GM18907 (cell line): ENCODE measurements around the gene ZBTB7C.

Experiments used
- ATAC-seq: cut with Tn5 transposase; IDR thresholded peaks from one replicate; pipeline ENCODE4 v1.9.1; 2021; ENCODE audit warnings: mild to moderate bottlenecking, moderate library complexity; ENCODE audit not compliant: unreplicated experiment

ZBTB7C gene

GRCh38 chr18:48418539-48419276, 9.5 kb upstream of the ZBTB7C start:
- ATAC-seq, result no peak

DNA sequence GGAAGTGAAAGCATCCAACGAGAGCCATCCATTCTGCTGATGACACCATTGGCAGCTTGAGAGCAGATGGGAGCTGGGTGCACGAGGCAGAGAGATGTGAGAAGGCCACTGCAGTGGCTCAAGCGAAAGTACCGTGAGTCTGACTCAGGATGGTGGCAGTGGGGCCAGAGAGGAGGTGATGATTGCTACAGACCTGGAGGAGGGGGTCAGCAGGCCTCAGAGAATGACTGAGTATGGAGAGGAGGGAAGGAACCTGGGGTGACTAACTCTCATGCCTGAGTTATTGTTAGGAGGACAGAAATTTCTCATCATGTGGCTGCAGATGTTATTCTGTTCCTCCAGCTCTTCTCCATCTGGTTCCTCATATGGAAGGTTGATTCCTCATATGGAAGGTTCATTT, 8.8 kb upstream of the ZBTB7C start:
- no peak for ATAC-seq

DNA sequence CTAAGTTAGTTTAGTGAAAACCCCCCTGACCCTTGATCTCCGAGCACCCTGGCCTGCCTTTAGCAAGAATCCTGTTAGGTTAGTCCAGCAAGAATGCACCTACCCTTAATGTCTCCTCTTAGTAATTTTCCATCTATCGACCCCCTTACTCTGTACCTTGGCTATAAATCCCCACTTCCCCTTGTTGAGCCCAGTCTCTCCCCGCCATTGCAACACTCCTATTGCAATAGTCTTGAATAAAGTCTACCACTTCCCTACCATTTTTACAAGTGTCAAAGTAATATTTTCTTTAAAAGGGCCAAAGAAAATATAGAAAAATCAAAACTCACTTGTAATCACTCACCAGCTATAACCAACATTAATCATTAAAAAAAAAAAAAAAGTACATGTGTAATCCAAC, 4.2 kb upstream of the ZBTB7C start:
- no peak for ATAC-seq

- peak; percentile 40 for ATAC-seq
Observed at GRCh38 chr18:48412339-48412929, 3.3 kb upstream of the ZBTB7C start.

DNA sequence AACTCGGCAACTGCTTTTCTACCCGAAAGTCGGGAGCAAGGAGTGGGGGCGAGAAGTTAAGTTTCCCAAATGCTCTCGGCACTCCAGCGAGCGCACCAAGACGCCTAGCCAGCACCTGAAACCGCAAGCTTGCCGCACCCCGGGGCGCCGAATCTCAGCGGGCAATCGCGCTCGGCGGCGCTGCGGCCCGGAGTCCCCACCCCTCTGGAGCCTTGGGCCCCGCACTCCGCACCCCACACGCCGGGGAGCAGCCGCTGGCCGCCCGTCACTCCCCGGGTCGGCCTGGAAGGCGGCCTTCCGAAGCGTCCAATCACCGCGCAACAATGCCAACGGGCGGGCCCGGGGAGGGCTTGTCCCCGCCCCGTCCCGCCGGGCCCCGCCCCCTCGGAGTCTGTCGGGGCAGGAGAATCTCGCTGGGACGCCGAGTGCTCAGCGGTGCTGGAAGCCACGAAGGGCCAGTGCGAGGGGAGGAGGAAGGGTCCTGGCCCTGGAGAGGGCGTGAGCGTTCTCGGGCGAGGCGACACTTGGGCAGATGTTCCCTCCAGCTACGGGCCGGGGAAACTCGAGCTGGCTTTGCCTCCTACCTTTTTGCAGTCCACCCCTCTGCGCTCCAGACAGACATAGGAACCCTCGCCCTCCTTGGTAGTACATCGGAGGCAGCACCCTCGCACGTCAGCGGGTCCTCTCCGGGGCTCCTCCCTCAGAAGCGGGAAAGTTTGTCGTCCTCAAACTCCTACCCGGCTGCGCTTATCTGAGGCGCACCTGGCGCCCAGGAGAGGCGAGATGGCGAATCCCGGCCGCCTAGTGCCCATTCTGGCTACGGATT, 1.1 kb upstream of the ZBTB7C start:
- ATAC-seq, result peak; percentile 96

DNA sequence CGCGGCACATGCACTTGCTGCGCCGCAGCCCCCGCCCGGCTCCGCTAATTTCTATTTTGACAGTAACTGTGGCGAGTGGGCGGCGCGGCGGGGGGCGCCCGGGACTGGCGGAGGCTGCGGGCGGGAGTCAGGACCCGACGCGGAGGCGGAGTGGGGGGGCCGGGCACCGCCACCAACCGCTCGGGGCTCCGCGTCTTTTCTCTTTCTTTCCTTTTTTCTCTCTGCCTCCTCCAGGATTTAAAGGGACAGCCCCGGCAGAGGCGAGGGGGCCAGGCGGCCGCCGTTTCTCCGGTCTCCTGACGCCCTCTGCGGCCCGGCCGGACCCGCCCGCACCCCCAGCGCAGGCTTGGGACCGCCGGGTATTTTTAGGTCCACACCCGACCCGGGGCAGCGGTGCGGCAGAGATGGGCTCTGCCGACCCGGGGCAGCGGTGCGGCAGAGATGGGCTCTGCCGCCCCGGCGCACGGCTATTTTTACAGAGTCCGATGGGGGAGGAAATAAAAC, 460 bp upstream of the ZBTB7C start:
- peak; percentile 8 for ATAC-seq

DNA sequence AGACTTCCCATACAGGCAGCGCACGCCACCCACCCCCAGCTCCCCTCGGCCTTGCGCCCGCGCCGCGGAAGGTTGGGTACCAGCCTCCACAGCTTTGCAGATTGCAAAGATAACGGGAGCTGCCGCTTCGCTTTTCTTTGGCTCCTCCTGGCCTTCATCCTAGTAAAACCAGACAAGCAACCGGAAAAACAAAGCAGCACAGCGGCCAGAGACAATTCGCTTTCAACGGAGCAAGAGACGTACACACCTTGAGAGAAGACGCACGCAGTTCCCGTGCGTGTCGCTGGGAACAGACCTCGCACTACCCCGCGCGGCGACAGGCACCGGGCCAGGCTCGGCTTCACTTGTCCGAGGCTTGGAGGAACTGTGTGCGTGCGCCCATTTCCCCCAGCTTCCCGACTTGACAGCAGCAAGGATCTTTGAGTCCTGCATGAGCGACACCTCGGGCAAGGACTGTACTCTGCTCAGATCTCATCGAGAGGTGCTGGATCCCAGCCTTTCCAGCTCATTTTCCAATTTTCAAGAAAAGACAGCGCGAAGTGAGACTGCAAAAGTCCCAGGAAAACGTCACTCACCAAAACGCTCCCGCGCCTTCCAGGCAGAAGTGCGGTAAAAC, 964 bp downstream of the ZBTB7C start:
- ATAC-seq, result no peak

DNA sequence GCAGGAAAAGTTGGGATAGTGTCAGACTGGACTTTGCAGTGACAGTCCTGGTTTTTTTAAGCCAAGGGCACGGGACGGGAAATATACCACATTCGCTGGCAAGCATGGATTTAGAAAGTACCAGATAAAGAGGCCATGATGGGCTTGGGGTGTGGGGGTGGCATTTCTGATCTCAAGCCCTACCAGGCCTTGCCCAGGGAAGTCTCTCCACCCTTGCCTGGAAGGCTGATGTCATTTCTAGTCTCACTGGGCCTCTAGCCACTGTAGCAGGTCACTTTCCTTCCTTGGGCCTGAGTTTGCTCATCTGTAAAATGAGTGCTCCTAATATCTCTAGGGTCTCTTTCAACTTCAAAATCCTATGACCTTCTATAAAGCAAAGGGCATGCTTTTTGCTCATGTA, 1.8 kb downstream of the ZBTB7C start:
- ATAC-seq, result no peak

GRCh38 chr18:48405978-48406377, 3.2 kb downstream of the ZBTB7C start:
- no peak for ATAC-seq

- ATAC-seq, result no peak
Observed at GRCh38 chr18:48404716-48405507, 4.3 kb downstream of the ZBTB7C start.

- ATAC-seq, result no peak
Observed at GRCh38 chr18:48402953-48403352, 6.2 kb downstream of the ZBTB7C start.

GRCh38 chr18:48399303-48400075, 9.7 kb downstream of the ZBTB7C start:
- ATAC-seq, result no peak

GRCh38 chr18:48398074-48398473, 11.1 kb downstream of the ZBTB7C start:
- ATAC-seq, result no peak

- no peak for ATAC-seq
Observed at GRCh38 chr18:48397021-48397420, 12.2 kb downstream of the ZBTB7C start.

- no peak for ATAC-seq
Observed at GRCh38 chr18:48396561-48396960, 12.6 kb downstream of the ZBTB7C start.

- no peak for ATAC-seq
Observed at GRCh38 chr18:48395646-48396045, 13.5 kb downstream of the ZBTB7C start.

GRCh38 chr18:48394176-48394575, 15.0 kb downstream of the ZBTB7C start:
- ATAC-seq, result no peak

GRCh38 chr18:48393776-48394175, 15.4 kb downstream of the ZBTB7C start:
- ATAC-seq, result no peak

DNA sequence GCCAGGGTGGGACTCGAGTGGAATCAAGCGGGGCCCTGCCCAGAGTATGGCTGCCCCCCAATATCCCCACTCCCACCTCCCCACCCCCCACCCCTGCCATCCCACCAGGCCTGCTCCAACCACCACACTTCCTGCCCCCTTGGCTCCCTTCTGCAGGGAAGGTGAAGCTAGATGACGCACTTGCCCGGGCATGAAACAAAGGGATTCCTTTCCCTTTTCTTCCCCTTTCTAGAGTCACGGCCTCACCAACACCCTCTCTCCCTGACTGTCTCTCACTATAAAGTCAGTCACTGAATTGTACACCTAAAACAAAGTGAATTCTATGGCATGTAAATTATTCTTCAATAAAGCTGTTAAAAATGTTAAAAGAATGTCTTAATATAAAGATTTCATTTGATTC, 16.0 kb downstream of the ZBTB7C start:
- no peak for ATAC-seq

DNA sequence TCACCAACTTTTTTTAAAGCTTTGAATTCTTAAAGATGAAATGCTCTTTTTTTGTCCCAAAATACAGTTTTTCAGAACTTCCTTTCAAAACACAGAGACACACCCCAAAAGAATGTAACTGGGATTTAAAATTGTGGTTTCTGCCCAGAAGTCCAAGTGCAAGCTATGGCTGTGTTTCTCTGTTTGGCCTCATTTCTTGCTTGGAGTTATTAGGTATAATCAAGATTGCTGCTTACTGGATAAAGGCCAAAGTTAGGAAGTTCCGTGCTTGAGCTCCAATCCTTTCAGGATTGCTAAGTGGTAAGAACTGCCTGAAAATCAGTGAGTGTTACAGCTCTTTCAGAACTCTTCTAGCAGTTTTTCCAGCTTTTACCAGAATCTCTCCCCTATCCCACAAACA, 16.9 kb downstream of the ZBTB7C start:
- no peak for ATAC-seq
